ENCODE results near the gene TMEM117. TPM values are rescaled to one million over a fixed set of nuclear protein-coding genes. Genes with fewer than 3 reads are reported as not detected.

The TMEM117 gene
- total RNA-seq, 2 donors from 2014 or later: 0.79 to 1.4 TPM

DNA sequence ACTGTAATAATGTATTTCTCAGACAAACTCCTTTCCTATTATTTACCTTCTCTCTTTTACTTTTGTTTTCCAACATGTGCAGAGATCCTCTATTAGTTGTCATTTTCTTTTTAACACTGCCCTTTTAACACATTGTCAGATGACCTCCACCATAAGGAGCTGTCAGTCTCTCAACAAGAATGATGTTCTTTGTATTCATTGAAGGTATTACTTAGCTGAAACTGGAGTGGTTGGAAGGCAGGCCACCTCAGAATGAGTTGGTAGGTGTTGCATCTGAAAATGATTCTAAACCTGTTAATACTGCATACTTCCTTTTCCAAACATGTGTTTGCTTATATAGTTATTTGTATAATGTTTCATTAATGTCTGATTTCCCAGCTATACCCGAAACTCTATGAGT, 16.9 kb downstream of the TMEM117 start:
- DNase-seq: no peak
- Mint-ChIP-seq H3K27ac (no peak overlapping the region), H3K4me3 (no peak overlapping the region), H3K4me1 (peaks cover 4% of the 10 kb centered on the region), H3K36me3 (ENCODE audit: low read depth) (no peaks in the 10 kb centered on the region), H3K9me3 (peaks cover 10% of the 10 kb centered on the region), H3K27me3 (ENCODE audit: insufficient read depth) (no peaks in the 10 kb centered on the region)
- TF ChIP-seq, protein P1, sequence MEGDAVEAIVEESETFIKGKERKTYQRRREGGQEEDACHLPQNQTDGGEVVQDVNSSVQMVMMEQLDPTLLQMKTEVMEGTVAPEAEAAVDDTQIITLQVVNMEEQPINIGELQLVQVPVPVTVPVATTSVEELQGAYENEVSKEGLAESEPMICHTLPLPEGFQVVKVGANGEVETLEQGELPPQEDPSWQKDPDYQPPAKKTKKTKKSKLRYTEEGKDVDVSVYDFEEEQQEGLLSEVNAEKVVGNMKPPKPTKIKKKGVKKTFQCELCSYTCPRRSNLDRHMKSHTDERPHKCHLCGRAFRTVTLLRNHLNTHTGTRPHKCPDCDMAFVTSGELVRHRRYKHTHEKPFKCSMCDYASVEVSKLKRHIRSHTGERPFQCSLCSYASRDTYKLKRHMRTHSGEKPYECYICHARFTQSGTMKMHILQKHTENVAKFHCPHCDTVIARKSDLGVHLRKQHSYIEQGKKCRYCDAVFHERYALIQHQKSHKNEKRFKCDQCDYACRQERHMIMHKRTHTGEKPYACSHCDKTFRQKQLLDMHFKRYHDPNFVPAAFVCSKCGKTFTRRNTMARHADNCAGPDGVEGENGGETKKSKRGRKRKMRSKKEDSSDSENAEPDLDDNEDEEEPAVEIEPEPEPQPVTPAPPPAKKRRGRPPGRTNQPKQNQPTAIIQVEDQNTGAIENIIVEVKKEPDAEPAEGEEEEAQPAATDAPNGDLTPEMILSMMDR (conservative IDR thresholded peaks at IDR 0.05): no peak
- 100% methylated on average over 1 of the region's 1 CpG for WGBS, 2 experiments (ENCODE audit: insufficient coverage in 1 of 2, insufficient read length in 1 of 2)
- Histone ChIP-seq H3K4me1 (ENCODE audit: control insufficient read depth, insufficient read depth, low read length) (no peaks in the 10 kb centered on the region), H3K9me3 (ENCODE audit: control insufficient read depth, low read length) (no peaks in the 10 kb centered on the region), H3K4me3 (ENCODE audit: low read length) (no peak overlapping the region), H3K36me3 (ENCODE audit: control insufficient read depth, insufficient read depth, low read length) (no peaks in the 10 kb centered on the region), H3K9ac (ENCODE audit: extremely low read depth, low read length, poor library complexity, severe bottlenecking) (no peak overlapping the region), H3K27ac (ENCODE audit: low read depth, low read length) (no peak overlapping the region), H3K27me3 (ENCODE audit: control insufficient read depth, insufficient read depth, low read length, poor library complexity, severe bottlenecking) (no peaks in the 10 kb centered on the region)

GRCh38 chr12:43856972-43857371, 21.1 kb downstream of the TMEM117 start:
- Histone ChIP-seq H3K36me3 (ENCODE audit: control insufficient read depth, insufficient read depth, low read length) (no peaks in the 10 kb centered on the region), H3K4me3 (ENCODE audit: low read length) (no peak overlapping the region), H3K9me3 (ENCODE audit: control insufficient read depth, low read length) (no peaks in the 10 kb centered on the region), H3K27ac (ENCODE audit: low read depth, low read length) (no peak overlapping the region), H3K27me3 (ENCODE audit: control insufficient read depth, insufficient read depth, low read length, poor library complexity, severe bottlenecking) (no peaks in the 10 kb centered on the region), H3K9ac (ENCODE audit: extremely low read depth, low read length, poor library complexity, severe bottlenecking) (no peak overlapping the region), H3K4me1 (ENCODE audit: control insufficient read depth, insufficient read depth, low read length) (no peaks in the 10 kb centered on the region)
- Mint-ChIP-seq H3K27me3 (ENCODE audit: insufficient read depth) (no peaks in the 10 kb centered on the region), H3K4me1 (peaks cover 6% of the 10 kb centered on the region), H3K27ac (no peak overlapping the region), H3K36me3 (ENCODE audit: low read depth) (no peaks in the 10 kb centered on the region), H3K4me3 (no peak overlapping the region), H3K9me3 (no peaks in the 10 kb centered on the region)
- 89 to 100% methylated on average over 1 to 2 of the region's 2 CpGs for WGBS, 2 experiments (ENCODE audit: insufficient coverage in 1 of 2, insufficient read length in 1 of 2)
- TF ChIP-seq, protein P1 (conservative IDR thresholded peaks at IDR 0.05): no peak
- DNase-seq: no peak

DNA sequence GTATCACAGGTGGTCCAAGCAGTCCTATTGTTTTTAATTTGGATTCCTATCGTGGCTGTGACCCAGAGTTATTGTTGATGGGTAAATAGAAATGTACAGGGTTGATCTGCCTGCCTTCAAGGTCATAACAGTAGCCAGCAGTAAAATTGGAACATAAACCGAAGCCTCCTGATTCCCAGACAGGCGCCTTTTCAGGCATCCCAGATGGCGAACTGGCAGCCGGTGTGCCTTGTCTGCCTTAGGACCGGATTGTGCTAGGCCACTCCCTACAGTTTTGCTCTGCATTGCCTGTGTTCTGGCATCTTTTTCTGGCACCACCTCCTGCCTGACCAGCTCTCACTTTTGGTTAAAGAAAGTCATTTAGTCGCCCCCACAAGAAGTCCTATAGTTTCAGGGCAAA, 22.2 kb downstream of the TMEM117 start:
- Histone ChIP-seq H3K4me3 (ENCODE audit: low read length) (no peak overlapping the region), H3K9ac (ENCODE audit: extremely low read depth, low read length, poor library complexity, severe bottlenecking) (no peak overlapping the region), H3K4me1 (ENCODE audit: control insufficient read depth, insufficient read depth, low read length) (no peaks in the 10 kb centered on the region), H3K36me3 (ENCODE audit: control insufficient read depth, insufficient read depth, low read length) (no peaks in the 10 kb centered on the region), H3K27ac (ENCODE audit: low read depth, low read length) (no peak overlapping the region), H3K9me3 (ENCODE audit: control insufficient read depth, low read length) (no peaks in the 10 kb centered on the region), H3K27me3 (ENCODE audit: control insufficient read depth, insufficient read depth, low read length, poor library complexity, severe bottlenecking) (no peaks in the 10 kb centered on the region)
- Mint-ChIP-seq H3K9me3 (peaks cover 4% of the 10 kb centered on the region), H3K4me3 (no peak overlapping the region), H3K36me3 (ENCODE audit: low read depth) (no peaks in the 10 kb centered on the region), H3K27ac (no peak overlapping the region), H3K4me1 (peaks cover 6% of the 10 kb centered on the region), H3K27me3 (ENCODE audit: insufficient read depth) (no peaks in the 10 kb centered on the region)
- DNase-seq: no peak
- WGBS, 2 experiments (ENCODE audit: insufficient coverage in 1 of 2, insufficient read length in 1 of 2): 90 to 91% methylated on average over 7 of the region's 7 CpGs
- TF ChIP-seq, protein P1 (conservative IDR thresholded peaks at IDR 0.05): no peak

All from endodermal cell (in vitro differentiated cells).